OCI-LY1 (cell line): ENCODE data around the gene TEKT2.

Experiments
- H2AFZ ChIP-seq: fragments of 200-600 bp; sonication (generic), shearing (Covaris generic); 2 replicates; pipeline ENCODE4 v1.6.0; 2014; ENCODE audit warnings: antibody characterized with exemption, mild to moderate bottlenecking, low read length
- H3F3A ChIP-seq: fragments of 200-600 bp; sonication (generic), shearing (Covaris generic); 2 replicates; pipeline ENCODE4 v1.6.0; 2014; ENCODE audit warnings: mild to moderate bottlenecking, antibody characterized with exemption, low read length, moderate library complexity; ENCODE audit not compliant: insufficient read depth
- H3K27ac ChIP-seq: fragments of 200-600 bp; sonication (generic); 2 replicates; pipeline ENCODE4 v1.5.1; 2014; ENCODE audit warnings: low read length, mixed run types, mild to moderate bottlenecking, low read depth; ENCODE audit not compliant: poor library complexity, severe bottlenecking
- H3K27me3 ChIP-seq: fragments of 200-600 bp; sonication (generic); 2 replicates; pipeline ENCODE4 v1.6.0; 2014; ENCODE audit warnings: antibody characterized with exemption, mild to moderate bottlenecking, low read length, moderate library complexity; ENCODE audit not compliant: insufficient read depth
- H3K36me3 ChIP-seq: fragments of 200-600 bp; sonication (generic); 2 replicates; pipeline ENCODE4 v1.6.1; 2014; ENCODE audit warnings: mild to moderate bottlenecking, antibody characterized with exemption, low read length, moderate library complexity, mixed read lengths; ENCODE audit not compliant: insufficient read depth
- H3K4me1 ChIP-seq: fragments of 200-600 bp; sonication (generic); 2 replicates; pipeline ENCODE4 v1.5.1; 2014; ENCODE audit warnings: mild to moderate bottlenecking, low read length, moderate library complexity; ENCODE audit not compliant: insufficient read depth, severe bottlenecking
- H3K4me2 ChIP-seq: fragments of 200-600 bp; sonication (generic), shearing (Covaris generic); 2 replicates; pipeline ENCODE4 v1.6.1; 2014; ENCODE audit warnings: low read length
- H3K4me3 ChIP-seq: fragments of 200-600 bp; sonication (generic); 2 replicates; pipeline ENCODE4 v1.5.1; 2014; ENCODE audit warnings: low read length, low read depth, mild to moderate bottlenecking, mixed read lengths; ENCODE audit not compliant: poor library complexity, severe bottlenecking
- H3K79me2 ChIP-seq: fragments of 200-600 bp; shearing (Covaris generic); 2 replicates; pipeline ENCODE4 v1.6.1; 2016; ENCODE audit warnings: mixed run types, low read length, mixed read lengths; ENCODE audit not compliant: insufficient read depth
- H3K9ac ChIP-seq: fragments of 200-600 bp; sonication (generic), shearing (Covaris generic); 2 replicates; pipeline ENCODE4 v1.6.1; 2014; ENCODE audit warnings: mild to moderate bottlenecking, low read length, mixed read lengths
- H3K9me2 ChIP-seq: fragments of 200-600 bp; sonication (generic), shearing (Covaris generic); 2 replicates; pipeline ENCODE4 v1.6.1; 2014; ENCODE audit warnings: low read depth, mild to moderate bottlenecking, low read length, mixed read lengths
- H3K9me3 ChIP-seq: fragments of 200-600 bp; shearing (Covaris generic); 2 replicates; pipeline ENCODE4 v1.6.1; 2014; ENCODE audit warnings: low read length, mixed read lengths
- H4K20me1 ChIP-seq: fragments of 200-600 bp; sonication (generic), shearing (Covaris generic); 2 replicates; pipeline ENCODE4 v1.6.0; 2016; ENCODE audit warnings: mild to moderate bottlenecking, low read length; ENCODE audit not compliant: insufficient read depth
- CTCF ChIP-seq: fragments of 200-600 bp; sonication (generic), shearing (Covaris generic); IDR thresholded peaks from 2 replicates; pipeline ENCODE4 v1.5.1; 2017; ENCODE audit warnings: mild to moderate bottlenecking, antibody characterized with exemption, low read length, moderate library complexity, mixed read lengths
- EZH2 ChIP-seq: fragments of 200-600 bp; sonication (generic), shearing (Covaris generic); IDR thresholded peaks from 2 replicates; pipeline ENCODE4 v1.8.0; 2017; ENCODE audit warnings: borderline replicate concordance, mixed run types, mild to moderate bottlenecking, antibody characterized with exemption, low read length, moderate library complexity, mixed read lengths

TEKT2 gene

DNA sequence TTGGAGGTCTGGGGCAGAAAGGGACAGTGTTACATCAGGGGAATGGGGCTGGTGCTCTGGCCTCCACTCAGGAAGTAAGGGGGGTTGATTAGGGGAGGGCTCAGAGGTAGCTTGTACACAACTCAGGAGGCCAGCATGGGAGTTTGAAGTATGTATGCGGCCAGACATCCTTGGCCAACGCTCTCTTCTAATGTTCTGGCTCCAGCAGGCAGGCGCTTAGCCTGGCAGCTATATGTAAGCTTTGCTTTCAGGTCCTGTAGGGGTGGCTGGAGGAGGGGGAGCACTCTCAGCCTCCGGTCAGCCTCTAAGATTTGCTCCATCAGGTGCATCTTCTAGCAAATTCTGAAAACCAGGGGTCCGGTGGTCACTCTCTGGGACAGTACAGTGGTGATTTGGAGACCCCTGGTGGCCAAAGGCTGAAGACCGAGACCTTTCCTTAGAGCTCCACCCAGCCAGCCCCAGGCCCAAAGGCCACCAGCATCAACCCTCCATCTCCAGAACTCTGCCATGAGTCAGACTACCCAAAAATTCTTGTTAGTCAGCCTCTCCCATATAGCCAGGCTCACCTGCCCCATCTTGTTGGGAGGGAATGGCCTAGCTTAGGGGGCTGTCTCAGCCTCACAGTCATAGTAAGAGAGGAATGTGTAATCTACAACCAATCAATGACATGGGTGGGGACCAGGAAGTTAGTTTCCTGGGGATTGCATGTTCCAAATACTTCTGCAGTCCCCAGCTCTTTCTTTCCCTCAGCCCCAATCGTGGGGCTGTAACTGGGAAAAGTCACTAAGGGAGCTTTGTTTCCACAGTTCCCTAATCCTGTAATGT lies 50.8 kb downstream of the TEKT2 start:
- TF ChIP-seq CTCF: peak; percentile 78
- TF ChIP-seq EZH2: no peak
- no peak overlapping the region for H3K9ac ChIP-seq
- no peaks in the 10 kb centered on the region for H3F3A ChIP-seq
- no peak overlapping the region for H3K4me3 ChIP-seq
- no peaks in the 10 kb centered on the region for H3K4me1 ChIP-seq
- H3K79me2 ChIP-seq: no peaks in the 10 kb centered on the region
- no peaks in the 10 kb centered on the region for H4K20me1 ChIP-seq
- no peaks in the 10 kb centered on the region for H3K9me2 ChIP-seq
- H2AFZ ChIP-seq: no peak overlapping the region
- no peaks in the 10 kb centered on the region for H3K9me3 ChIP-seq
- no peak overlapping the region for H3K27ac ChIP-seq
- no peak overlapping the region for H3K4me2 ChIP-seq
- H3K27me3 ChIP-seq: no peaks in the 10 kb centered on the region
- H3K36me3 ChIP-seq: peaks cover 32% of the 10 kb centered on the region

DNA sequence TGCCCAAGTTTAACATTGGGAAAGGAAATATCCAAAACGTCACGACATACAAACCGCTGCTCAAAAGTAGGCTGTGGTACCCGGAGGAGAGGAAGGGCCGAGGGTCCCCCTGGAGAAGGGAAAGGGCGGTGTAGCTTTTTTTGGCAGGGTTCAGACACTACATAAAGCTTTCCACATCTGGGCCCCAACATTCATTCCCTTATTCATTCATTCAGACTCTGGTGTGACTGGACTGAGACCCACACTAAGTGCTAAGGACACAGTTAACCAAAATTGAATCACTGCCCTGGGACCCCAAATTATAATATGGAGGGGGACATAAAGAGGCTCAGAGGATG lies 51.4 kb downstream of the TEKT2 start:
- no peak overlapping the region for H3K9ac ChIP-seq

GRCh38 chr1:36135796-36136195 lies 51.9 kb downstream of the TEKT2 start:
- Histone ChIP-seq H3F3A (no peaks in the 10 kb centered on the region), H3K4me2 (no peak overlapping the region), H3K9ac (no peak overlapping the region), H3K27ac (no peak overlapping the region), H3K4me1 (no peaks in the 10 kb centered on the region), H3K27me3 (no peaks in the 10 kb centered on the region), H3K79me2 (no peaks in the 10 kb centered on the region), H3K9me3 (no peaks in the 10 kb centered on the region), H3K4me3 (no peak overlapping the region), H4K20me1 (no peaks in the 10 kb centered on the region), H3K36me3 (peaks cover 40% of the 10 kb centered on the region), H2AFZ (no peak overlapping the region), H3K9me2 (no peaks in the 10 kb centered on the region)
- TF ChIP-seq EZH2 (no peak), CTCF (no peak)

More for the DNA sequence above, 51.4 kb downstream of the TEKT2 start:
- Histone ChIP-seq H3F3A (no peaks in the 10 kb centered on the region), H3K4me3 (no peak overlapping the region), H3K9me2 (no peaks in the 10 kb centered on the region), H3K36me3 (peaks cover 37% of the 10 kb centered on the region), H3K27me3 (no peaks in the 10 kb centered on the region), H3K4me2 (no peak overlapping the region), H3K79me2 (no peaks in the 10 kb centered on the region), H4K20me1 (no peaks in the 10 kb centered on the region), H3K9me3 (no peaks in the 10 kb centered on the region), H2AFZ (no peak overlapping the region), H3K27ac (no peak overlapping the region), H3K4me1 (no peaks in the 10 kb centered on the region)
- TF ChIP-seq CTCF (no peak), EZH2 (no peak)
